Skin epidermis (tissue), 12 donors: ENCODE results near the gene CRABP1.
A peak's percentile ranks its signal among the peaks of the same experiment; 100 is the strongest.

ENCODE experiments used
- H3K27ac ChIP-seq, 21 experiments: fragments of 200-600 bp; sonication (generic) in 11 of 21; one replicate each; pipeline ENCODE4 v1.5.0; 2020; ENCODE audit warnings: mild to moderate bottlenecking in 3 of 21, inconsistent platforms in 2 of 21, moderate library complexity in 2 of 21
- H3K4me3 ChIP-seq, 7 experiments: fragments of 200-600 bp; sonication (generic) in 2 of 7; one replicate each; pipeline ENCODE4 v1.5.0; 2020; ENCODE audit warnings: inconsistent platforms in 2 of 7, mild to moderate bottlenecking in 2 of 7, moderate library complexity in 1 of 7

CRABP1 gene

GRCh38 chr15:78394981-78395616 is 54.9 kb downstream of the CRABP1 start:
- Histone ChIP-seq H3K4me3 (no peak overlapping the region), H3K27ac (no peak overlapping the region)

GRCh38 chr15:78396186-78396814 is 56.1 kb downstream of the CRABP1 start:
- no peak overlapping the region for H3K27ac ChIP-seq
- no peak overlapping the region for H3K4me3 ChIP-seq

- Histone ChIP-seq H3K4me3 (no peak overlapping the region), H3K27ac (peak overlapping the region in 1 of 21 experiments; percentile 48)
Observed at GRCh38 chr15:78396976-78397375, 56.8 kb downstream of the CRABP1 start.

GRCh38 chr15:78397382-78397781 is 57.2 kb downstream of the CRABP1 start:
- Histone ChIP-seq H3K4me3 (no peak overlapping the region), H3K27ac (peak overlapping the region in 1 of 21 experiments; percentile 48)
